IPS DF 6.9 (cell line): Measurements from ENCODE around the gene COL23A1.

Experiments used
- DNase-seq: peaks from one replicate; pipeline ENCODE4 v3.0.0-alpha.2; 2013; ENCODE audit warnings: low read depth, low spot score
- H3K27ac ChIP-seq: one replicate; pipeline ENCODE4 v1.5.1; 2013; ENCODE audit warnings: low read length, control low read depth
- H3K27me3 ChIP-seq: 2 replicates; pipeline ENCODE4 v1.6.1; 2013; ENCODE audit warnings: mild to moderate bottlenecking, low read length; ENCODE audit not compliant: control insufficient read depth, insufficient read depth
- H3K36me3 ChIP-seq: 2 replicates; pipeline ENCODE4 v1.6.1; 2013; ENCODE audit warnings: low read length; ENCODE audit not compliant: control insufficient read depth, insufficient read depth
- H3K4me1 ChIP-seq: 2 replicates; pipeline ENCODE4 v1.6.1; 2013; ENCODE audit warnings: low read length; ENCODE audit not compliant: control insufficient read depth, insufficient read depth
- H3K4me3 ChIP-seq: 2 replicates; pipeline ENCODE4 v1.5.1; 2013; ENCODE audit warnings: mild to moderate bottlenecking, low read length
- H3K9me3 ChIP-seq: 2 replicates; pipeline ENCODE4 v1.6.1; 2013; ENCODE audit warnings: low read length, inconsistent platforms; ENCODE audit not compliant: control insufficient read depth, insufficient read depth
- WGBS: extraction: QIAGEN DNeasy Blood & Tissue Kit; methylation state at CpG from one replicate; pipeline ENCODE4 v1.1.7; 2013; ENCODE audit warnings: mixed read lengths, missing lambda C conversion rate; ENCODE audit not compliant: insufficient read length, insufficient coverage; 5-methylcytosine and 5-hydroxymethylcytosine counted together

Gene COL23A1

DNA sequence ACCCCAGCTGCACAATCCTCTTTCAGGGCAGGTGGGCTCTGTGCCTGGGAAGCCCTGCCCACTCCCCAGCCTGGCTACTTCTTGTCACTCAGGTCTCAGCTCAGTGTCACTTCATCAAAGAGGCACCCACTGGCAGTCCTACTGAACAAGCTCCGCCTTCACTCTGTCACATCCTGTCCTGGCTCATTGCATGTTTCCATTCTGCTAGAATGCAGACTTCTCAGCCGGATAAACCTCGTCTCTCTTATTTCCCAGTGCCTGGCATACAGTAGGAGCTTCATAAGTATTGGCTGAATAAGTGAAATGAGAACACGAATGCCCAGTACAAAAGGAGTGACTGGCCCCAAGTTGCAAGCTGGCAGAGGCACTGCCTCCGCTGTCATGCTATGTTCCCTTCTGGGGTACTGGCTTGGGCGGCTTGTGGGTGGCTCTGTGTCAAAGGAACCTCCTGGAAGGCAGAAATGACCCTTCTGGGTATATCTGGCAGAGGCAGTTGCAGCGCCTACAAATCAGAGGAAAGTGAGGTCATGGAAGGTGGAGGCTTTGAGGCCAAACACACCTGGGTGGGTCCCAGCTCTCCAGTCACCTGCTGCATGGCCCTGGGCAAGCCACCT lies 259.3 kb downstream of the COL23A1 start:
- Histone ChIP-seq H3K4me1 (peaks cover 1% of the 10 kb centered on the region; the same call in 1 of the 2 replicates), H3K4me3 (no peak overlapping the region), H3K9me3 (no peaks in the 10 kb centered on the region), H3K27ac (no peak overlapping the region), H3K27me3 (no peaks in the 10 kb centered on the region), H3K36me3 (no peaks in the 10 kb centered on the region)
- no CpG with 5 or more reads among the region's 7 CpGs for WGBS
- no peak for DNase-seq

DNA sequence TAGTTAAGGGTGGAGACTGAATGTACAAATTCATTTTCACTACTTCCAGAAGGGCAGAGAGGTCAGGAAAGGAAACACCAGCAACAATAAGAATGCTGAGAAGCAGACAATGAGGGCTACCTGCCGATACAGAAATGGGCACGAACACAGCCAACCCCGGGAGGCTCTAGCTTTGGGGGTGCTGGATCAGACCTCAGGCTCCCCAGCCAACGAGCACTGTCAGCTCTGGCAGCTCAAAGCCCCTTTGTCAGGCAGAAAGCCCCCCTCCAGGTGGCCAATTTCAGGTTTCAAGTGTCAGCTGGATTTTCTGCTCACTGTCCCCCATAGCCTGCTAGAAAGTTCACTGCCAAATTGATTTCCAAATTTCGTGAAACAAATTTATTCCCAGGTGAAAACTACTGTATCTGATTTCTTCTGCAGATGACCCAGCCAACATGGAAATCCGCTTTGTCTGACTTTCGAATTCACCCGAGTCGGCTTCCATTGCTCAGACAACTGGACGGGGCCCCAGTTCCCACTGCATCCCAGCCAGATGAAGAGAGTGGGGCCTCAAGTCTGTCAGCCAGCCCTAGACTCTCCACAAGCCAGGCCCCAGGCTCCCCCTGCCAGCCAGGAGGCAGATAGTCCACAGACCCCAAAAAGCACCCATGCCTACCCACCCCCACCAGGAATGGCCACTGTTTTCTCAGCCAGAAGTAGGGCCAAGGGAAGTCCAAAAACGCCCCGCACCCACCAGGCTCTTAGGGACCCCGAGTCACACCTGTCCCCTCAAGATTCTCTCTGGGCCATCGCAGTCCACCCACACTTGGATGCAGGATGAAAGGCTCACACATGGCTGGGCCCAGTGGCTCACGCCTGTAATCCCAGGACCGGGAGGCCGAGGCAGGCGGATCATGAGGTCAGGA lies 261.1 kb downstream of the COL23A1 start:
- Histone ChIP-seq H3K4me3 (no peak overlapping the region), H3K27me3 (no peaks in the 10 kb centered on the region), H3K36me3 (no peaks in the 10 kb centered on the region), H3K27ac (no peak overlapping the region), H3K4me1 (peaks cover 1% of the 10 kb centered on the region; the same call in 1 of the 2 replicates), H3K9me3 (no peaks in the 10 kb centered on the region)
- DNase-seq = no peak
- WGBS = no CpG with 5 or more reads among the region's 18 CpGs

DNA sequence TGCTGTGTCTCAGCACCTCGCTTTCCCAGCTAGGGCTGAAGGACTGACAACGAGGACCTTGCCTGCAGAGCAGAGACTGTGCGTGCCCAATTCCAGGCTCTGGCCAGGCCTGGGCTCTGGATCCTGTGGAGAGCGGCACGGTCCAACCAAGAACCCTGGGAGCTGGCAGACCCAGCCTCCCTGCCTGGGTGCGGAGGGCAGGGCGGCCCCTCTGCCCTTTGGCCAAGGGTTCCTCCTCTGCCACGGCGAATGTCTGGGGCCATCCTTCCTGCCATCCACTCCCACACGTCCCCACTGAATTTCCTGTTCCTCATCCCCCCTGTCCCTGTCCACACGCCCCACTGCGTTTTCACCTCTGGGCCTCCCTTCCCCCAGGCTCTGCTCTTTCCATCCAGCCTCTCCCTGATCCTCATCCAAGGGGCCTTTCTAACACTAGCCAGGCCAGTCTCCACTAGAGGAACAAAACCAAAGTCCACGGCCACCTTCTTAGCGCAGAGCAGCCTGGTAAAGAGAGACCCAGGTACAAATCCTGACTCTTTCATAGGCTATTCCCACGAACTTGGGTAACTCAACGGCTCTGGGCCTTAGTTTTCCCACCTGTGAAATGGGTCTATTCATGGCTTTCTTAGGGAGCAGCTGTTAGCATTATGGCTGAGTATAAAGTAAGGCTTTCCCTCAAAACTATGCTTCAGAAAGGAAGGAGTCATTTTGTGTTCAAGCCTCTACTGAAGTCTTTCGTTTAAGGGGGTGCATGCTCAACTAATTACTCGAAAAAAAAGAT lies 262.1 kb downstream of the COL23A1 start:
- no peak for DNase-seq
- no peaks in the 10 kb centered on the region for H3K27me3 ChIP-seq
- no peaks in the 10 kb centered on the region for H3K9me3 ChIP-seq
- H3K36me3 ChIP-seq = no peaks in the 10 kb centered on the region
- H3K4me1 ChIP-seq = peaks cover 1% of the 10 kb centered on the region; the same call in 1 of the 2 replicates
- no peak overlapping the region for H3K27ac ChIP-seq
- WGBS = no CpG with 5 or more reads among the region's 18 CpGs
- no peak overlapping the region for H3K4me3 ChIP-seq

DNA sequence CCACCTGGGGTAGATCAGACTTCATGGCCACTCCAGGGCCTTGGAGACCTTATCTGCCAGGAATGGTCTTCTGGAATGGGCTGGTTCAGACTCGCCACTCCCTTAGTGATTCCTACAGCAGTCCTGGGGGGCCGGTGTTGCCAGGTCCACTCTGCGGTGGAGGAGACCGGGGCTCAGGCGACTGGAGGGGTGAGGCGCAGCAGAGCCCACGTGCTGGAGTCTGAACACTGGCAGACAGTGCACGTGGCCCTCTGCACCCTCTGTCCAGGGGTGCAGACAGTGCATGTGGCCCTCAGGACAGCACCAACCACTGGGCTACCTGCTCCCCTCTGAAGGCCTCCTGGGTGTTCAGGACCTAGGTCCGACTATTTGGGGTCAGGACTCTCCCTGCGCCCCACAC lies 262.7 kb downstream of the COL23A1 start:
- DNase-seq = no peak
- no peaks in the 10 kb centered on the region for H3K27me3 ChIP-seq
- no peak overlapping the region for H3K4me3 ChIP-seq
- H3K4me1 ChIP-seq = peaks cover 1% of the 10 kb centered on the region; the same call in 1 of the 2 replicates
- WGBS = no CpG with 5 or more reads among the region's 10 CpGs
- no peaks in the 10 kb centered on the region for H3K36me3 ChIP-seq
- no peaks in the 10 kb centered on the region for H3K9me3 ChIP-seq
- H3K27ac ChIP-seq = no peak overlapping the region

DNA sequence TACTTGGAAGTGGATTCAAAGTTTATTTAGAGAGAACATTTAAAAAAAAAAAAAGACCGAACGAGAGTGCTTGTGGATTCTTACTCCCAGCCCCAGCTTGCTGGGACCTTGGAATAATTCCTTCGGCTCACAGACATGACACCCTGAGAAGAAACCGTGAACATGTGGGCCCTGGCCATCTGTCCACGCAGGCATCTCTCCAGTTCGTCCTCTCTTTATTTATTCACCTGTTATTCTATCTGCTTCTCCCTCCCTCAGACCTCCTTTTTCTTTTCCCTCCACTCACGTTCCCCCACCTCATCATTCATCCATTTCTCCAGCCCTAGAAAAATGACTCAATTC lies 263.8 kb downstream of the COL23A1 start:
- no peak for DNase-seq
- H3K4me1 ChIP-seq = peaks cover 1% of the 10 kb centered on the region; the same call in 1 of the 2 replicates
- no peaks in the 10 kb centered on the region for H3K27me3 ChIP-seq
- H3K9me3 ChIP-seq = no peaks in the 10 kb centered on the region
- no peak overlapping the region for H3K27ac ChIP-seq
- H3K36me3 ChIP-seq = no peaks in the 10 kb centered on the region
- 100% methylated on average over 1 of the region's 7 CpGs for WGBS
- no peak overlapping the region for H3K4me3 ChIP-seq

DNA sequence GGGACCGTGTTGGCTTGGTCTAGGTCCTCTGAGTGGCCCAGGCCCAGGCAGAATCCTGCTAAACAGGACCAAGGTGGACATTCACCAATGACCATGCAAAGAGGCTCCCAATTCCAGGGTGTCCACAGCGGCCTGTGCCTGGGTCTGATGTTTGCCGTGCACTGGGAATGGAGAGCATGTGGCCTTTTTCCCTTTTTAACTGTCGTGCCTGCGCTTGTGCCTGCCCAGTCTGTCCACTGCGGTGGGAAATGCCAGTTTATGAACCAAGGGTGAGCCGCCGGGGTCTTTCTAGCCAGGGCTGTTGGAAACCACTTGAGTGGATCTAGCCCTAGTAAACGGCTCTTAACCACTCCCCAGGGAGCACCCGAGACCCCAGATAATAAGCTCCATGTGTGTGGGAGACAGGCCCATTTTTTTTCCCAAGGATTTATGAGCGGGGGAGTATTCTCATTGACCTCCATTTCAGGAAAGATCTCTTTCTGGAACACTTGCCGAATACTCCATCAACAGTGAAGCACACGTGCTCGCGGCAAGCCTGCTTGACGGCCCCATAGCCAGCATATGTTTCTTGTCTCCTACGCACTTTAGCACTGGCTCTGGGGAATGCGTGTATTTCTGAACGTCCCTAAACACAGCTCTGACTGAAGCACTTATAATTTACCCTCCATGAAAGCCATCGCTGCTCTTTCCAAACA lies 264.4 kb downstream of the COL23A1 start:
- no peaks in the 10 kb centered on the region for H3K9me3 ChIP-seq
- H3K4me1 ChIP-seq = peaks cover 1% of the 10 kb centered on the region; the same call in 1 of the 2 replicates
- no peak overlapping the region for H3K4me3 ChIP-seq
- no peaks in the 10 kb centered on the region for H3K27me3 ChIP-seq
- WGBS = no CpG with 5 or more reads among the region's 20 CpGs
- no peak overlapping the region for H3K27ac ChIP-seq
- DNase-seq = no peak
- no peaks in the 10 kb centered on the region for H3K36me3 ChIP-seq

DNA sequence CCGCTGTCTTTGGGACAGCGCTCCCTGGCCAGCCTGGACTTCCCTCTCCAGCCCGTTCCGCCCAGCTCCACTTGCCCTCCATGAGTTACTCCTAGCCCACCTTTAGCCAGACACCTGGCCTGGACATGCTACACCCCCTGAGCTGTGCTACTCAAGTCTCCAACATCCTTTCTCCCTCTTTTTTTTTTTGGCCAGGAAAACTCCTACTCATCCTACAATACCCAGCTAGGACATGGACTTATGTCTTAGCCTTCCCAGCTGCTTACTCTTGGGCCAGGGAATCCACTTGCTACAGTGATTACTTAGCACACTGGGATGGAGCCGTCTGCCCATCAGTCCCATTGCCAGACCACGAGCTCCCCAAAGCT lies 264.9 kb downstream of the COL23A1 start:
- H3K4me3 ChIP-seq = no peak overlapping the region
- WGBS = no CpG with 5 or more reads among the region's 6 CpGs
- no peaks in the 10 kb centered on the region for H3K27me3 ChIP-seq

DNA sequence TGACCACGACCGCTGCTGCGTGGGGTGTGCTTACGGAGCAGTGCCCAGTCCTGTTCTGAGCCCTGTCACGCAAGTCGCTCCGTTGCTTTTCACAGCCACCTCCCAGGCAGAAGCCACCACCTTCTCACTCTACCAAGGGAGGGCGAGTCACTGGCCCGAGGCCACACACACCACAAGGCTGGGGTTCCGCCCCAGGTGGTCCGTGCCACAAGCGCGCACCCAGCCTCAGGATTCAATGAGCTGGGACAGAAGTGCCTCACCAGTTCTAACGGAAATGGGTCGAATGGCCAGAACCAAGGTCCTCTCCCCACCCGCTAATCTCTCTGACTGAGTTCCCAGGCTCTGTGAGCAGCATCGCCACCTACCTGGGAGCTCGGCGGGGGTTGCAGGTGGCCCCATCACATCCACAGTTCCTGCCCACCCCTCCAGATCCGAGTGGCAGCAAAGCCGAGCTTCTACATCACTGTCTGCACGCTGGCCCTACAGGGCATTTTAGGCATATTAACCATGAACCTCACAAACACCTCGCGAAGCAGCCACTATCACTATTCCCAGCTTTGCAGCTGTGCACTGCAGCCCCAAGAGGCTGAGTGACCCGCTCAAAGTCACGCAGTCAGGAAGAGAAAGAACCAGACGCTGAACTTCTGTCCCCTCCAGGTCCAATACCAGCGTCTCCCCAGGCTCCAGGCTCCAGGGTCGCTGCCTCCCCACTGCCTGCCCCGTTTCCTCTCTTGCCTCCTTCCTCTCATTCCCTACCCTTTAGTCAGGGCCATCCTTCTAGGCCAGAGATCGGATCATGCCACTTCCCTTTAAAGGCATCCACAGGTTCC lies 265.5 kb downstream of the COL23A1 start:
- Histone ChIP-seq H3K4me1 (peaks cover 1% of the 10 kb centered on the region; the same call in 1 of the 2 replicates), H3K9me3 (no peaks in the 10 kb centered on the region), H3K4me3 (no peak overlapping the region), H3K27ac (no peak overlapping the region), H3K27me3 (no peaks in the 10 kb centered on the region), H3K36me3 (no peaks in the 10 kb centered on the region)
- no peak for DNase-seq
- no CpG with 5 or more reads among the region's 31 CpGs for WGBS

More for the DNA sequence above, 264.9 kb downstream of the COL23A1 start:
- Histone ChIP-seq H3K4me1 (peaks cover 1% of the 10 kb centered on the region; the same call in 1 of the 2 replicates), H3K27ac (no peak overlapping the region), H3K36me3 (no peaks in the 10 kb centered on the region), H3K9me3 (no peaks in the 10 kb centered on the region)
- DNase-seq = no peak

DNA sequence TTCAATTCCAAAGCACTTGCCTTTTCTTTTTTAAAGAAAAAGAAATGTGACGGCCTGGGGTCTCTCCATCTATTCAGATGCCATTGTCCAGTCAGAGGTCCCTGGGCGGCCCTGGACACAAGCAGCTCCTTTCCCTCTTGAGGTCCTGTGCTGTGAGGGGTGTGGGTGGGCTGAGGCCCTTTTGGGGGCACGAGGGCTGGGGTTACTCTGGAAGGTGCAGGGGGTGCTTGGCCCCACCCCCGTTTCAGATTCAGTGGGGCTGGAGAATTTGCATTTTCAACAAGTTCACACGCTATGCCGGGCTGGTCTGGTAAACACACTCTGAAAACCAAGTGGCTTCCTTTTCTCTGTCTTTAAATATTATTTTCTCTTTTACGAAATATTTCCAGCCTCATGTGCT lies 266.2 kb downstream of the COL23A1 start:
- WGBS = no CpG with 5 or more reads among the region's 7 CpGs
- Histone ChIP-seq H3K9me3 (no peaks in the 10 kb centered on the region), H3K4me1 (peaks cover 1% of the 10 kb centered on the region; the same call in 1 of the 2 replicates), H3K27me3 (no peaks in the 10 kb centered on the region), H3K36me3 (no peaks in the 10 kb centered on the region), H3K4me3 (no peak overlapping the region), H3K27ac (no peak overlapping the region)
- DNase-seq = no peak
